RCC 7860 (cell line): Measurements from ENCODE around the gene NR2F6.

Source experiments
- DNase-seq: peaks from one replicate; pipeline ENCODE4 v3.0.0-alpha.2; 2015; ENCODE audit warnings: low spot score
- FAIRE-seq: peaks from 2 replicates; lab custom pipeline; 2012; peaks lifted over from hg19 to GRCh38; lab: Jason Lieb, UNC

NR2F6 gene

DNA sequence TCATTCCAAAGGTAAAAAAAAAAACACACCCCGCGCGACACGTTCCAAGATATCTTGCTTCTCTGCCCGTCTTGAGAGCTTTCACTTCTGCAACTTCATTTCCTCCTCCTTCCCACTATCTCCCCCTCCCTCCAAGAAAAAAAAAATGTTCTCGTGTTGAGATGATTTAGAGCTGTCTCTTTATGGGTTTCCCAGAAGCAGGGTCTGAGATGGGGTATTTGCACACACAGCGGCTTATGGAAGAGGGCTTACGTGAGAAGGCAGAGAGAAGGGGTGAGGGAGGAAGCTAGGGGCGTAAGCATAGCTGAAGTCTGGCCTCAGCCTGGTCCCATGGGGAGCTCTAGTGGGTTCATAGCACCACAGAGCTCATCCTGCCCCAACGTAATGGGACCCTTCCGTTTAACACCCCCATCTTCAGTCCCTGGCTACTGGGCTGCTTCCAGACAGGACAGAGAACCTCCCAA, 61.8 kb downstream of the NR2F6 start:
- FAIRE-seq (no peak), DNase-seq (no peak)

GRCh38 chr19:17183271-17183761, 62.4 kb downstream of the NR2F6 start:
- no peak for DNase-seq
- no peak for FAIRE-seq
